AG10803 (cell line): ENCODE data around the gene NCOA6.

Source experiments
- DNase-seq: peaks from one replicate; pipeline ENCODE4 v3.0.0; 2010; ENCODE audit warnings: low read depth
- H3K4me3 ChIP-seq: 2 replicates; pipeline ENCODE4 v1.5.1; 2011; ENCODE audit warnings: mild to moderate bottlenecking, low read length, control low read depth
- TF ChIP-seq, protein P1 (sequence below): conservative IDR thresholded peaks from 2 replicates; pipeline ENCODE4 v1.5.1; 2011; ENCODE audit warnings: mild to moderate bottlenecking, low read length, control low read depth, inconsistent platforms

The NCOA6 gene

DNA sequence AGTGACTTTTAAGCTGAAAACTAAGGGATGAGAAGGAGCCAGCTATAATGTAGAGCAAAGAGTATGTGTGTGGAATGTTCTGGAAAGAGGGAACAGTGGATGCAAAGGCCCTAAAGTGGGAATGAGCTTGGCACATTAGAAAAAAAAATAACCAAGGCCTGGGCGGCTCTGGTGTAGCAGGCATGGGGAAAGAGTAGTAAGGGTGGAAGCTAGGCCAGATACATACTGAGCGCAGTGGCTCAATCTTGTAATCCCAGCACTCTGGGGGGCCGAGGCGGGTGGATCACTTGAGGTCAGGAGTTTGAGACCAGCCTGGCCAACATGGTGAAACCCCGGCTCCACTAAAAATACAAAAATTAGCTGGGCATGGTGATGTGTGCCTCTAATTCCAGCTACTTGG, 38.8 kb upstream of the NCOA6 start:
- no peak overlapping the region for H3K4me3 ChIP-seq
- TF ChIP-seq, protein P1, sequence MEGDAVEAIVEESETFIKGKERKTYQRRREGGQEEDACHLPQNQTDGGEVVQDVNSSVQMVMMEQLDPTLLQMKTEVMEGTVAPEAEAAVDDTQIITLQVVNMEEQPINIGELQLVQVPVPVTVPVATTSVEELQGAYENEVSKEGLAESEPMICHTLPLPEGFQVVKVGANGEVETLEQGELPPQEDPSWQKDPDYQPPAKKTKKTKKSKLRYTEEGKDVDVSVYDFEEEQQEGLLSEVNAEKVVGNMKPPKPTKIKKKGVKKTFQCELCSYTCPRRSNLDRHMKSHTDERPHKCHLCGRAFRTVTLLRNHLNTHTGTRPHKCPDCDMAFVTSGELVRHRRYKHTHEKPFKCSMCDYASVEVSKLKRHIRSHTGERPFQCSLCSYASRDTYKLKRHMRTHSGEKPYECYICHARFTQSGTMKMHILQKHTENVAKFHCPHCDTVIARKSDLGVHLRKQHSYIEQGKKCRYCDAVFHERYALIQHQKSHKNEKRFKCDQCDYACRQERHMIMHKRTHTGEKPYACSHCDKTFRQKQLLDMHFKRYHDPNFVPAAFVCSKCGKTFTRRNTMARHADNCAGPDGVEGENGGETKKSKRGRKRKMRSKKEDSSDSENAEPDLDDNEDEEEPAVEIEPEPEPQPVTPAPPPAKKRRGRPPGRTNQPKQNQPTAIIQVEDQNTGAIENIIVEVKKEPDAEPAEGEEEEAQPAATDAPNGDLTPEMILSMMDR: no peak
- DNase-seq: no peak

DNA sequence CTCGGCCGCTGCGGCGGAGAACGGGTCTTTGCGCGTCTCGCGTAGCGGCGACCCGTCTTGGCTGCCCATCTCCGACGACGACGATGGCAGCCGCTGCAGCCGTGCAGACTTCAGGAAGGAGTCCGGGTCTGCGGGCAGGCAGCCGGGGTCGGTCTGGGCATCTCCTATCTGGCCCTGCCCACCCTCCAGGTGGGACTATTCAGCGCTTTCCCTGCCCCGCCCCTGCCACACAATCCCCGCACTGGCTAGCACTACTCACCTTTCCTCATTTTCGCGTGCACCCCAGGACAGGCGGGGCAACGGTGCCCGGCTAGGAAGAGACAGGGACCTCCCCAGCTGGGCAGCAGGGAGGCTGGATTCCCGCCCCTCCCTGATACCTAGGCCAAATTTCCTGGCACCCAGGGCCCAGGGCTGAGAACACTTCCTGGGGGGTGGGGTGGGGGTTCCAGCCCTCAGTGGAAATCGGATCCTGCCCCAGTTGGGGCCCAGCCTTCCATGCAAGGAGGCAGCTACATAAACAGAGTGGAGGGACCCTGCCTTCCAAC, 38.0 kb upstream of the NCOA6 start:
- TF ChIP-seq, protein P1: no peak
- DNase-seq: no peak
- H3K4me3 ChIP-seq: no peak overlapping the region

DNA sequence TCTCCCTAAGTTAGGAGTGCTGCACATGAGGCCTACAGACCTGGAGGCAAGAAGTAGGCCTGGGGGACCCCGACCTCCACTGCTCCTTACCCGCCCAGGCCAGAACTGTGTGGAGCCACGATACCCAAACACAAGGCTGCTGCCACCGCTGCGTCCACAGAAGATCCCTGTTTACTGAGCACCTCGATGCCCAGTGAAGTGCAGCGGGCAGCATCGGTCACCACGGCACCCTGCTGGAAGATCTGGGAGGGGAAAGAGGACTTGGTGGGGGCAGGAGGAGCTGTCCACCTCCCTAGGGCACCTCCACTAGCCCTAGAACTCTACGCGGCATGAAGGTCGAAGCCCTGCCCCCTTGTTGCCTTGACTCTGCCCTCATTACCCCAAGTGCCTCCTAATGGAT, 37.3 kb upstream of the NCOA6 start:
- TF ChIP-seq, protein P1: no peak
- no peak for DNase-seq
- H3K4me3 ChIP-seq: no peak overlapping the region

DNA sequence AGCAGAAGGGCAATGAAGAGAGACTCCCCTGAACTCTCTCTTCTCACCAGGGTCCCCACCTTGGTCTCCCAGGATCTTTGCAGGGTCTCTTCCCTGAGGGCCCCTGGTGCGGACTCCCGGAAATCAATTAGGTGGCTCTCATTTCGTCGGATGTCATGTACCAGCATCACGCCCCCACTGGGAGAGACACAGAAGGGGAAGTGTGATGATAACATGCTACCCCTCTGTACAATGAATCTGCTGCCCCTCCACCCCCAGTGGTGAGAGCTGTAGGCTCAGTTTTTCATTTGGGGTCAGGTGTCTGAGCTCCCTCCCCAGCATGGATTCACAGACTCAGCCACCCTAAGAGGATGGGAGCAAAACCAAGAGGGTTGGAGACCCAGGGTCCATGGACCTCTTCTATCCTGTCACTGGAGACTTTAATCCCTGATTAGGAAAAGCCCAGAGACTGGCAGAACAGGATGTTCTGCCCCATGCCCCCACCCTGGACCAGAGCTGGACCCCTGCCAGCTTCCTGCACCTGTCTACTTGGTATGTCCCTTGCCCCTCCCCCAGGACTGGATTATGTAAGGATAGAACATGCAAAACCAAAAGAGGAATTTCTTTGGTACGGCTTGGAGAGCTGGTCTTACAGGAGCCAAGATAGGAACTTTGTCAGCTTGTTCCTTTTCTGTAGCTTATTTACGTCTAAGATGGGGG, 36.1 kb upstream of the NCOA6 start:
- no peak overlapping the region for H3K4me3 ChIP-seq
- DNase-seq: no peak
- TF ChIP-seq, protein P1: no peak

DNA sequence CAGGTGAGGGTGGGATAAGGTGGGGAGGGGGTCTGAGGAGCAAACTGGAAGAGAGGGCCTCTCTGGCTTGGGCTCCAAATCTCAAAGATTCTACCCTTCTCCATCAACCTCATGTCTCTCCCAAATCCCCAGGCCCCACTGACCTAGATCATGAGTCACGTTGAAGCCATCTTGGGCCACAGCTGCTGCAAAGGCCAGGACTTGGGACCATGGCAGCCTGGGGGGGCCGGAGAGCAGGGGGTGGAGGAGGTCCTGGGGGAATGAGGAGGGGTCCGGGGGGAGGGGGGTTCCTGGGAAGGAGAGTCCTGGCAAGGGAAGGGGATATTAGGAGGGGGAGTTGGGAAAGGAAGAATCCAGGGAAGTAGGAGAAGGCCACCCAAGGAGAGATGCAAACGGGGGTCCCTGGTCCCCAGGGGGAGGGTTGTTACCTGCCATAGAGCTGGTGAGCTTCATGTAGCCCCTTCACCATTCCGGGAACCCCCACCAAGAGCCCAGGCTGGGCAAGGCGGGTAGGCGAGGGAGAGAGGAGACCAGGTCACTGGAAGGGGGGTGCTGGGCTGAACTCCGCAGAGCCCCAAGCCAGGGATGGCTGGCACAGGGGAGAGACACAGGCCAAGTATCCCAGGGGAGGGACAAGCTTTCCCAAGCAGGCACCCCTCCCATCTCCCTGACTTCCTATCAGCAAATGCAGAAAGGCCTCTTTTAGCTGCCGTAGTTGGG, 34.5 kb upstream of the NCOA6 start:
- no peak for DNase-seq
- H3K4me3 ChIP-seq: no peak overlapping the region
- TF ChIP-seq, protein P1: no peak

DNA sequence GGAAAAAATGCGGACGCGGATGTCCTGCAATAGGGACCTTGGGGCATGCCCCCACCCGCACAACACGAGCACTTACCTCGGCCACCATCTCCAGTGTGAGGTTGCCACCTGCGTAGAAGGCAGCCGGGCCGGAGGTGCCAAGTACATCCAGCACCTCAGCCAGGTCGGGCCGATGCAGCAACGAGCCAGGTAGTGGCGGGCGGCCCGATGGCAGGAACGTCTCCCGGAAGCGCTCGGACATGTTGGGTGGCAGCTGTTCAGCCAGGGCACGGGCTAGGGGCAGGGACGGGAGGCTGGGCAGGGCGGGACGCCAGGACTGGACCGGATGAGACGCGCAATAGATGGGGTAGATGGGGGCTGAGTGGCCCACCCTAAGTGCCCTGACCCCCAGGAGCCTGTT, 33.9 kb upstream of the NCOA6 start:
- H3K4me3 ChIP-seq: no peak overlapping the region
- no peak for DNase-seq
- TF ChIP-seq, protein P1: no peak

DNA sequence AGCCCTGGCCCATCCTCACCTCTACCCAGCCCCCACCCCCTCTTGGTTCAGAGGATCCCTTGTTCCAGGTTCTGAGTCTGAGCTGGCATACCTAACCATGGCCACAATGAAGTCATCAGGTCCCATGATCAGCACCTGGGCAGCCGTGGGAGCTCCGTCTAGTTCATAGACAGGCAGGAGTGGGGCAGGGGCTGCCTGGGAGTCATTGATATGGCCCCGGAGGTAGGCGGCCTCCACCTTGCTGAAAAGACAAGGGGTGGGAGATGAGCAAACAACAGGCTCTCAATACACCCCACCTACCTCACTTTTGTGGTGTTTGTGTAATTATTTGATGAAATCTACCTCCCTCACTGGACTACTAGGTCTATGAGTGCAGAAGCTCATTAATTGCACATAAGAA, 26.8 kb upstream of the NCOA6 start:
- TF ChIP-seq, protein P1: no peak
- H3K4me3 ChIP-seq: no peak overlapping the region
- DNase-seq: no peak
